HG02938 (cell line): ENCODE data around the gene IL31.
"Not testable (repeated sequence)": the region's sequence is repeated elsewhere in the genome, so short reads cannot be mapped to it uniquely, and the experiment has no call there.

Experiments
- ATAC-seq: cut with Tn5 transposase; IDR thresholded peaks from one replicate; pipeline ENCODE4 v1.9.1; 2021; ENCODE audit warnings: mild to moderate bottlenecking, moderate library complexity; ENCODE audit not compliant: unreplicated experiment

Gene IL31

GRCh38 chr12:122194804-122195203 is 20.8 kb upstream of the IL31 start:
- ATAC-seq, result no peak

GRCh38 chr12:122192441-122192840 is 18.4 kb upstream of the IL31 start:
- ATAC-seq, result no peak

- no peak for ATAC-seq
These were observed 17.0 kb upstream of the IL31 start for GRCh38 chr12:122190842-122191668.

GRCh38 chr12:122189626-122190475 is 15.8 kb upstream of the IL31 start:
- no peak for ATAC-seq

GRCh38 chr12:122187466-122187865 is 13.4 kb upstream of the IL31 start:
- ATAC-seq, result no peak

GRCh38 chr12:122185494-122186082 is 11.6 kb upstream of the IL31 start:
- ATAC-seq, result no peak

GRCh38 chr12:122185079-122185478 is 11.1 kb upstream of the IL31 start:
- no peak for ATAC-seq

- no peak for ATAC-seq
These were observed 10.5 kb upstream of the IL31 start for GRCh38 chr12:122184517-122184916.

GRCh38 chr12:122183588-122183940 is 9.5 kb upstream of the IL31 start:
- ATAC-seq, result no peak

- ATAC-seq, result no peak
These were observed 9.0 kb upstream of the IL31 start, which contains the start of gene LRRC43 for GRCh38 chr12:122182887-122183587. Gene LRRC43, plus strand, starts transcription at chr12:122183123. Its CDS starts 22 bp downstream, at chr12:122183145.

GRCh38 chr12:122176473-122176872 is 2.5 kb upstream of the IL31 start:
- ATAC-seq, result not testable (repeated sequence)

GRCh38 chr12:122172262-122172939 is 1.6 kb downstream of the IL31 start:
- ATAC-seq, result no peak

GRCh38 chr12:122171399-122171798 is 2.6 kb downstream of the IL31 start:
- ATAC-seq, result no peak

GRCh38 chr12:122168492-122168891 is 5.5 kb downstream of the IL31 start:
- ATAC-seq, result no peak

GRCh38 chr12:122167356-122167925 is 6.6 kb downstream of the IL31 start:
- no peak for ATAC-seq

- no peak for ATAC-seq
These were observed 7.3 kb downstream of the IL31 start for GRCh38 chr12:122166422-122167349.

- ATAC-seq, result no peak
These were observed 11.0 kb downstream of the IL31 start for GRCh38 chr12:122162976-122163375.

- ATAC-seq, result no peak
These were observed 12.3 kb downstream of the IL31 start for GRCh38 chr12:122161682-122162081.

- ATAC-seq, result no peak
These were observed 13.3 kb downstream of the IL31 start for GRCh38 chr12:122160761-122161160.
